HTR-8/SVneo (cell line): Measurements from ENCODE around the gene RASIP1.
"Not testable (repeated sequence)": the region's sequence is repeated elsewhere in the genome, so short reads cannot be mapped to it uniquely, and the experiment has no call there.

Experiments used
- DNase-seq: peaks from one replicate; pipeline ENCODE4 v3.0.0; 2011; ENCODE audit warnings: low spot score, mixed read lengths; ENCODE audit not compliant: insufficient read length
- FAIRE-seq: peaks from 2 replicates; lab custom pipeline; 2011; peaks lifted over from hg19 to GRCh38; lab: Jason Lieb, UNC

Gene RASIP1

GRCh38 chr19:48680006-48680405 lies 60.4 kb downstream of the RASIP1 start:
- peak; percentile 54 for FAIRE-seq
- not testable (repeated sequence) for DNase-seq

GRCh38 chr19:48678201-48678600 lies 62.2 kb downstream of the RASIP1 start:
- no peak for DNase-seq
- FAIRE-seq: no peak

- FAIRE-seq: no peak
- DNase-seq: no peak
Measured at GRCh38 chr19:48676887-48677286, 63.5 kb downstream of the RASIP1 start.

- DNase-seq (no peak), FAIRE-seq (no peak)
Measured at GRCh38 chr19:48676487-48676886, 63.9 kb downstream of the RASIP1 start.

- peak; percentile 68 for FAIRE-seq
- peak; percentile 94 for DNase-seq
Measured at GRCh38 chr19:48674921-48675824, 65.2 kb downstream of the RASIP1 start.

GRCh38 chr19:48674216-48674809 lies 66.1 kb downstream of the RASIP1 start:
- no peak for DNase-seq
- FAIRE-seq: no peak

GRCh38 chr19:48673436-48674100 lies 66.8 kb downstream of the RASIP1 start:
- no peak for FAIRE-seq

GRCh38 chr19:48672994-48673393 lies 67.4 kb downstream of the RASIP1 start, which contains the start of gene NTN5:
TSS of gene NTN5 (minus strand) at chr19:48673017. CDS start at chr19:48670986, 2,031 bp downstream.
- DNase-seq (no peak), FAIRE-seq (no peak)

More at GRCh38 chr19:48673436-48674100, 66.8 kb downstream of the RASIP1 start:
- DNase-seq: no peak

GRCh38 chr19:48671446-48671995 lies 68.9 kb downstream of the RASIP1 start:
- DNase-seq (no peak), FAIRE-seq (no peak)

- FAIRE-seq (no peak), DNase-seq (no peak)
Measured at GRCh38 chr19:48670699-48671445, 69.5 kb downstream of the RASIP1 start.
